Rectal smooth muscle tissue (tissue), 1 donor: Measurements from ENCODE around the gene SERPINA1.

ENCODE experiments used
- H3K27ac ChIP-seq: one replicate; pipeline ENCODE4 v1.7.0; 2013; ENCODE audit warnings: low read depth, low read length, inconsistent platforms
- H3K27me3 ChIP-seq: one replicate; pipeline ENCODE4 v1.7.0; 2013; ENCODE audit warnings: low read length; ENCODE audit not compliant: control insufficient read depth, insufficient read depth
- H3K36me3 ChIP-seq: one replicate; pipeline ENCODE4 v1.7.0; 2013; ENCODE audit warnings: low read length; ENCODE audit not compliant: control insufficient read depth, insufficient read depth
- H3K4me1 ChIP-seq: one replicate; pipeline ENCODE4 v1.7.0; 2013; ENCODE audit warnings: low read length; ENCODE audit not compliant: control insufficient read depth, insufficient read depth
- H3K4me3 ChIP-seq: one replicate; pipeline ENCODE4 v1.7.0; 2013; ENCODE audit warnings: low read length
- H3K9ac ChIP-seq: one replicate; pipeline ENCODE4 v1.7.0; 2013; ENCODE audit warnings: low read length

The SERPINA1 gene

DNA sequence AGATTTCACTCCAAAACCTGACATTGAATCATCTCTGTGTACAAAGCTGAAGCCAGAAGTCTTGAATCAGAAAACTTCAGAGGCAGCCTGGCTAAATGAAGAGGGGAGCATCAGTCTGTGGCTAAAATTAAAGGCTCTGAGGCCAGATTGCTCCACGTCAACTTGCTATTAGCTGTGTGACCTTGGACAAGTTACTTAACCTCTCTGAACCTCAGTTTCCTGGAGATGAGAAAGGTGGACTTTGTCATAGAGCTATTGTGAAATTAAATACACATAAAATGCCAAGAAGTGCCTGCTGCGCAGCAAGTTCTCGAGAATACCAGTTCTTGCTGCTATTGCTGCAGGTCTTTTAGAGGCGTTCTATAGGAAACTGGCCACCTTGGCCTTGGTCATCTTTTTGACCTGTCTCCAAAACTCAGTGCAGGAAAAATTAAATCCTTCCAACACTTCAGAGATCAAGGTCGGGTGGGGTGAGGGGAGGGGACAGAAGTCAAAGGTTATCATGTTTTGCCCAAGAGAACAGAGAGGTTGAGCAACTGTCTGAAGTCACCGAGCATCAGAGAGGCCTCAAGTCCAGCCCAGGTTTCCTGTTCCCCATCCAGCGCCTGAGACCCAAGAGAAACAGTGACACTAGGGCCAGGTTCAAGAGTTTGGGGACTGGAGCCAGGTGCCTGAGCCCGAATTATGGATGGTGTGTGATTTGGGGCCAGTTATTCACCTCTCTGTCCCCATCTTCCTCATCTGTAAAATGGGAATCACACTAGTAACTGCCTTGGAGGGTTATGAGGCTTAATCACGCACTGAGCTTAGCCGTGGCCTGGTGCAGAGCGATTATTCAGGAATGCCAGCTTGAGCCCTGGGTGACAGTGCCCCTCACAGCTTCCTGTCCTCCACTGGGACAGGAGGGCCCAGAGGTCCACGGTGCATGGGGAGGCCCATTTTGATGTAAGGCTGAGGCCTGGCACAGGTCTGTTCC is 1.1 kb downstream of the SERPINA1 start:
- H3K4me1 ChIP-seq: no peaks in the 10 kb centered on the region
- H3K4me3 ChIP-seq: no peak overlapping the region
- no peak overlapping the region for H3K27ac ChIP-seq
- H3K36me3 ChIP-seq: no peaks in the 10 kb centered on the region
- no peak overlapping the region for H3K9ac ChIP-seq
- H3K27me3 ChIP-seq: no peaks in the 10 kb centered on the region

DNA sequence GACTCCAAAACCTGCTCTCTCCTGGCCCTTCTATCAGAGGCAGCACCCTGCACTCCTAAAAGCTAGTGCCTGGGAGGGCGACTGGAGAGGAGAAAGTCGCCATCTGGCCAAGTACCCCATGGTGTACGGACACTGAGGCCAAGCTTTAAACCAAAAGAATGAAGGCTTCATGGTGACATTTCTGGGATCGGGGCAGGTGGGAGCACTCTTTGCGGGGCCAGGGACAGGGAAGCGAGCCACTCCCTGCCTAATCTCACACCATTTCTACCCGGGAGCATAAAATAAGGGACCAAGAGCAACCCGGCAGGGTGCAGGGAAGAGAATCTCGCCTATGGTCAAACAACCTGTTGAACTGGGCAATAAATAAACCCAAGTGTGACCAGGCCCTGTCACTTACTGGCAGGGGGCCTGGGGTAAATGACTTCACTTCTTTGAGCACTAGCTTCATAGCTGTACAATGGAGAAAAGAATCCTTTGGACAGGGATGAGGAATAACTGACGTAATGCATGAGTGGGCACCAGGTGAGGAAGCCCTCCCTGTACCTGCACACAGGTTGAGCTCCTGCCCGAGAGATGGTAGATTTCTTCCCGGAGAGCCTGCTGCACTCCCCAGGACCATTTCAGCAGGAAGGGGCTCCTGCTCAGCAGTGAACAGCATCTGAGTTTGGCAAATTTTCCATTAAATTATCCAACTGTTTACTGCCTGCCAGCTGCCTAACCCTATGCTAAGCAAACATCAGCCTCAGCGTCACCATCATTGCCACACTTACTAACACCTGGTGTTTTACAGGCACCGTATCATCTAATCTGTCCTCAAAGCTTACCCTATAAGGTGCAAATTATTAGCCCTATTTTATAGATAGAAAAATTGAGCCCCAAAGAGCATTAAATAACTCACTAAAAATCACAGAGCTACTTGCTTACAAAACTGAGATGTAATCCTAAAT is 2.0 kb downstream of the SERPINA1 start:
- Histone ChIP-seq H3K27me3 (no peaks in the 10 kb centered on the region), H3K4me3 (no peak overlapping the region), H3K4me1 (no peaks in the 10 kb centered on the region), H3K36me3 (no peaks in the 10 kb centered on the region), H3K9ac (no peak overlapping the region), H3K27ac (no peak overlapping the region)

DNA sequence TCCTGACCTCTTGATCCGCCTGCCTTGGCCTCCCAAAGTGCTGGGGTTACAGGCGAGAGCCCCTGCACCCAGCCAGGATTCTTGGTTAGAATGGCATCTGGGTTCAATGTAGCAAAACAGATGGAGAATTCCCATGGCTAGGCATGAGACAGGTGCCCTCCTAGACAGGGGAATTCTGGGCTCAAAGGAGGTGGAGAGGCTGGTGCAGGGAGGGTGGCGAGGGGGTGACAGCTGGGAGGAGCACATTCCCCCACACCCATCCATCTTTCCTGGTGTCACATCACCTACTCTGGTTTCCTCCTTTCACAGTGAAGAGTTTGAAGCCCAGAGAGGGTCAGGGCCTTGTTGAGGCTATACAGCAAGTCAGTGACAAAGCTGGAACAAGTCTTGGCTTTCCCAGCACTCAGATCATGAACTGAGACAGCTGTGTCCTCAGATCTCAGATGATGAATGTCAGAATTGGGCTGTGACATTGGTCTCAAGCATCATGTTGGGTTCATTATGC is 2.8 kb downstream of the SERPINA1 start:
- no peaks in the 10 kb centered on the region for H3K36me3 ChIP-seq
- H3K27me3 ChIP-seq: no peaks in the 10 kb centered on the region
- H3K27ac ChIP-seq: no peak overlapping the region
- H3K4me1 ChIP-seq: no peaks in the 10 kb centered on the region
- no peak overlapping the region for H3K4me3 ChIP-seq
- no peak overlapping the region for H3K9ac ChIP-seq

DNA sequence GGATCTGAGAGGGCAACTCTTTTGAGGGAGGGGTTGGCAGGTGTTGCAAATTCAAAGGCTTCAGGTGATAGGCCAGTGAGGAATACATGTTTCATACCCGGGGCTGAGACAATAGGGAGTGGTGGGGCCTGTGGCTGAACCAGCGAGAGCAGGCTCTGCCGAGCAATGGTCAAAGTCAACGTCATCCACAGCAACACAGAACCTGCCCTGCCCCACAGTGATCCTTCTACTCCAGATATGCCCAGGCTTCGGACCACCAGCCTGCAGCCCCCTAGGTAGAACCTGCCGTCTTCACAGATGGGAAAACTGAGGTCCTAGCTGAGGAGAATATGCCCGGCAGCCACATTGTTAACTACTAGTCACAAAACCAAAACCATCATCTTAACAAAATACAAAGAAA is 4.1 kb downstream of the SERPINA1 start:
- Histone ChIP-seq H3K4me1 (no peaks in the 10 kb centered on the region), H3K27ac (no peak overlapping the region)

DNA sequence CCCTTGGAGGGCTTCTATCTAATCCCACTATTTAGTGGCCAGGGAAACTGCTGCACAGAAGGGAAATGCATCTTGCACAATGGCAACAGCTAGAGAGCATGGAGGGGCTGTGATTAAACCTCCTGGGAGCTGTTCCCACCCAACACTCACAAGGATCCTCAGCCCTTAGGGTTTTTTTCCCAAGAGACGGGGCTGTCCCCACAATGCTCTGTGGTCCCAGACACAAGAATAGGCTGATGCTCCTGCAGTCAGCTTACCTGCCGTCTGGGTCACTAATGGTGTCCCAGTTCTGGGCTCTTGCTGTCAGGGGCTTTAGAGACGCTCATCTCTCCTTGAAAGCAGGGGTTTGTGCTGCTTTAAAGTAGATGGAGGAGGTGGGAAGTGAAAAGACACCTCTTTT is 4.6 kb downstream of the SERPINA1 start:
- Histone ChIP-seq H3K36me3 (no peaks in the 10 kb centered on the region), H3K27me3 (no peaks in the 10 kb centered on the region), H3K27ac (no peak overlapping the region), H3K9ac (no peak overlapping the region), H3K4me1 (no peaks in the 10 kb centered on the region), H3K4me3 (no peak overlapping the region)

More for the DNA sequence above, 4.1 kb downstream of the SERPINA1 start:
- no peak overlapping the region for H3K4me3 ChIP-seq
- H3K36me3 ChIP-seq: no peaks in the 10 kb centered on the region
- H3K27me3 ChIP-seq: no peaks in the 10 kb centered on the region
- no peak overlapping the region for H3K9ac ChIP-seq

DNA sequence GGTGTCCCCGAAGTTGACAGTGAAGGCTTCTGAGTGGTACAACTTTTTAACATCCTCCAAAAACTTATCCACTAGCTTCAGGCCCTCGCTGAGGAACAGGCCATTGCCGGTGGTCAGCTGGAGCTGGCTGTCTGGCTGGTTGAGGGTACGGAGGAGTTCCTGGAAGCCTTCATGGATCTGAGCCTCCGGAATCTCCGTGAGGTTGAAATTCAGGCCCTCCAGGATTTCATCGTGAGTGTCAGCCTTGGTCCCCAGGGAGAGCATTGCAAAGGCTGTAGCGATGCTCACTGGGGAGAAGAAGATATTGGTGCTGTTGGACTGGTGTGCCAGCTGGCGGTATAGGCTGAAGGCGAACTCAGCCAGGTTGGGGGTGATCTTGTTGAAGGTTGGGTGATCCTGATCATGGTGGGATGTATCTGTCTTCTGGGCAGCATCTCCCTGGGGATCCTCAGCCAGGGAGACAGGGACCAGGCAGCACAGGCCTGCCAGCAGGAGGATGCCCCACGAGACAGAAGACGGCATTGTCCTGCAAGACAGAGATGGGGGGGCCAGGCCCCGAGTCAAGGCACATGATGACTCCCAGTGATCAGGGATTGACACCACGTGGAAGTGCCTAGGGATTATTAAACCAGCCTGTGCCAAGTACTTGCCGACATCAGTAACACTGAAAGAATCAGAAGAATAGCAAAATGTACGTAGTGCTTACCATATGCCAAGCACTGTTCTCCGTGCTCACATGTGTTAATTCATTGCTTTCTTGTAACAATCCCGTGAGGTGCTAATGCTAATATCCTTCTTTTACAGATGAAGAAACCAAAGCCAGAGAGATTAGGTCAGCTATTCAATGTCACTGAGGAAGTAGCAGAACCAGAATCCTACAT is 5.4 kb downstream of the SERPINA1 start:
- H3K27me3 ChIP-seq: no peaks in the 10 kb centered on the region
- no peaks in the 10 kb centered on the region for H3K36me3 ChIP-seq
- no peak overlapping the region for H3K9ac ChIP-seq
- no peaks in the 10 kb centered on the region for H3K4me1 ChIP-seq
- no peak overlapping the region for H3K27ac ChIP-seq
- H3K4me3 ChIP-seq: no peak overlapping the region

DNA sequence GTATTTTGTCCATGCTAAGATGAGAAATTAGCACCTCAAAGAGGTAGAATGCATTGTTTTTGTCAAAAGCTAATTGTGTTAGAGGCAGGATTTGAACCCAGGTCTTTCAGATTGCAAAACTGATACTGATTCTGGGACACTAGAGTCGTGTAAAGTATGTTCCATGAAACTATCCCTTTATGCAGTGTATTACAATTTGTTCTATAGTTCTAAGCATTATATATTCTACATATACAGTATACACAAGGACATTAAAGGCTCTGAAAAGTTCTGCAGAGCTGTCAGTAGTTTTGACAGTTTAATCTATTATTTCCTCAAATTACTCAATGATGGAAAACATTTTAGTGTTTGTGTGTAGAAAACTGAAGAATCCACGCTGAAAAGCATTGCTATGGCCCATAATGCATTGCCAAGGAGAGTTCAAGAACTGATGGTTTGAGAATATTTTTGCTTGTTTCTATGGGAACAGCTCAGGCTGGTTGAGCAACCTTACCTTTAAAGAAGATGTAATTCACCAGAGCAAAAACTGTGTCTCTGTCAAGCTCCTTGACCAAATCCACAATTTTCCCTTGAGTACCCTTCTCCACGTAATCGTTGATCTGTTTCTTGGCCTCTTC is 6.2 kb downstream of the SERPINA1 start:
- Histone ChIP-seq H3K4me3 (no peak overlapping the region), H3K4me1 (no peaks in the 10 kb centered on the region), H3K9ac (no peak overlapping the region), H3K36me3 (no peaks in the 10 kb centered on the region), H3K27ac (no peak overlapping the region), H3K27me3 (no peaks in the 10 kb centered on the region)

DNA sequence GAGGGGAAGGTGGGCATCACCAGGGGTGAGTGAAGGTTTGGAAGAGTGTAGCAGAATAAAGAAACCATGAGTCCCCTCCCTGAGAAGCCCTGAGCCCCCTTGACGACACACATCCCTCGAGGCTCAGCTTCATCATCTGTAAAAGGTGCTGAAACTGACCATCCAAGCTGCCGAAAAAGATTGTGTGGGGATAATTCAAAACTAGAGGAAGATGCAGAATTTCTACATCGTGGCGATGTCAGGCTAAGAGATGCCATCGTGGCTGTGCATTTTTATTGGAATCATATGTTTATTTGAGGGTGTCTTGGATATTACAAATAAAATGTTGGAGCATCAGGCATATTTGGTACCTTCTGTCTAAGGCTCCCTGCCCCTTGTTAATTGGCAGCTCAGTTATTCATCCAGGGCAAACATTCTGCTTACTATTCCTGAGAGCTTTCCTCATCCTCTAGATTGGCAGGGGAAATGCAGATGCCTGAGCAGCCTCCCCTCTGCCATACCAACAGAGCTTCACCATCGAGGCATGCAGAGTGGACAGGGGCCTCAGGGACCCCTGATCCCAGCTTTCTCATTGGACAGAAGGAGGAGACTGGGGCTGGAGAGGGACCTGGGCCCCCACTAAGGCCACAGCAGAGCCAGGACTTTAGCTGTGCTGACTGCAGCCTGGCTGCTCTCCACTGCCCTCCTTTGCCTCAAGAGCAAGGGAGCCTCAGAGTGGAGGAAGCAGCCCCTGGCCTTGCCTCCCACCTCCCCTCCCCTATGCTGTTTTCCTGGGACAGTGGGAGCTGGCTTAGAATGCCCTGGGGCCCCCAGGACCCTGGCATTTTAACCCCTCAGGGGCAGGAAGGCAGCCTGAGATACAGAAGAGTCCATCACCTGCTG is 7.0 kb downstream of the SERPINA1 start:
- Histone ChIP-seq H3K27me3 (no peaks in the 10 kb centered on the region), H3K4me3 (no peak overlapping the region), H3K4me1 (no peaks in the 10 kb centered on the region), H3K27ac (no peak overlapping the region), H3K9ac (no peak overlapping the region), H3K36me3 (no peaks in the 10 kb centered on the region)

DNA sequence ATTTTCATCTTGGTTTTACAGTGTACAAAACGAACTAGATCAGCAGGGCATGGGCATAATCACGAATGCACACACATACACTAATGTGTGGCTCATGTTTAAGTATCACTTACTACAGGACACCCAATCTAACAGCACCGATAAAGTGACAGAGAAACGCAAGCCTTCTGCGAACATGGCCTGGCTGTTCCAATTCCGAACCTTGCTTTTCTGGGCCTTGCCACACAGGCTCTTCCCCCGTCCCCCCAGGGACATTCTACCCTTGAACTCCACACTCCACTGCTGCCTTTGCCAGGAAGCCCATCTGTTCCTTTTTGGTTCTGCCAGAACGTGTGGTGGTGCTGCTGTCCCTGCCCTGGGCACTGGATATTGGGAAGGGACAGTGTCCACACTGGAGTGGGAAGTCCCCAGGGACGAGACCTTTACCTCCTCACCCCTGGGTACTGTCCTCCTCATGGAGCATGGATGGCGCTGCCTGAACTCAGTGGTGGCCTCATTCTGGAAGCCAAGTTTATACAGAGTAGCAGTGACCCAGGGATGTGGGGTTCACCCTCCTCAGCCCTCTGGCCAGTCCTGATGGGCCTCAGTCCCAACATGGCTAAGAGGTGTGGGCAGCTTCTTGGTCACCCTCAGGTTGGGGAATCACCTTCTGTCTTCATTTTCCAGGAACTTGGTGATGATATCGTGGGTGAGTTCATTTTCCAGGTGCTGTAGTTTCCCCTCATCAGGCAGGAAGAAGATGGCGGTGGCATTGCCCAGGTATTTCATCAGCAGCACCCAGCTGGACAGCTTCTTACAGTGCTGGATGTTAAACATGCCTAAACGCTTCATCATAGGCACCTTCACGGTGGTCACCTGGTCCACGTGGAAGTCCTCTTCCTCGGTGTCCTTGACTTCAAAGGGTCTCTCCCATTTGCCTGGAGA is 7.9 kb downstream of the SERPINA1 start:
- no peak overlapping the region for H3K27ac ChIP-seq
- H3K4me1 ChIP-seq: no peaks in the 10 kb centered on the region
- no peak overlapping the region for H3K9ac ChIP-seq
- no peaks in the 10 kb centered on the region for H3K36me3 ChIP-seq
- H3K4me3 ChIP-seq: no peak overlapping the region
- no peaks in the 10 kb centered on the region for H3K27me3 ChIP-seq
